Stimulated activated CD4-positive, alpha-beta T cell treated with anti-CD3 and anti-CD28 coated beads, Interleukin-1b, Interleukin-23, amount 100 ng/mL, for 24 hours (primary cell): ENCODE measurements around the gene KPRP.

Experiments
- DNase-seq, 4 experiments: peaks; one replicate each; pipeline ENCODE4 v3.0.0-alpha.2; 2020; ENCODE audit warnings: low read depth in 4 of 4, low spot score in 1 of 4

KPRP gene, protein sequence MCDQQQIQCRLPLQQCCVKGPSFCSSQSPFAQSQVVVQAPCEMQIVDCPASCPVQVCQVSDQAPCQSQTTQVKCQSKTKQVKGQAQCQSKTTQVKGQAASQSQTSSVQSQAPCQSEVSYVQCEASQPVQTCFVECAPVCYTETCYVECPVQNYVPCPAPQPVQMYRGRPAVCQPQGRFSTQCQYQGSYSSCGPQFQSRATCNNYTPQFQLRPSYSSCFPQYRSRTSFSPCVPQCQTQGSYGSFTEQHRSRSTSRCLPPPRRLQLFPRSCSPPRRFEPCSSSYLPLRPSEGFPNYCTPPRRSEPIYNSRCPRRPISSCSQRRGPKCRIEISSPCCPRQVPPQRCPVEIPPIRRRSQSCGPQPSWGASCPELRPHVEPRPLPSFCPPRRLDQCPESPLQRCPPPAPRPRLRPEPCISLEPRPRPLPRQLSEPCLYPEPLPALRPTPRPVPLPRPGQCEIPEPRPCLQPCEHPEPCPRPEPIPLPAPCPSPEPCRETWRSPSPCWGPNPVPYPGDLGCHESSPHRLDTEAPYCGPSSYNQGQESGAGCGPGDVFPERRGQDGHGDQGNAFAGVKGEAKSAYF

GRCh38 chr1:152757747-152758146 is at the start of gene KPRP:
Gene KPRP, plus strand, starts transcription at chr1:152758025. Its CDS starts 1,564 bp downstream, at chr1:152759589.
- DNase-seq, result no peak

- no peak for DNase-seq
These were observed 39.6 kb upstream of the KPRP start for GRCh38 chr1:152718238-152718637.

DNA sequence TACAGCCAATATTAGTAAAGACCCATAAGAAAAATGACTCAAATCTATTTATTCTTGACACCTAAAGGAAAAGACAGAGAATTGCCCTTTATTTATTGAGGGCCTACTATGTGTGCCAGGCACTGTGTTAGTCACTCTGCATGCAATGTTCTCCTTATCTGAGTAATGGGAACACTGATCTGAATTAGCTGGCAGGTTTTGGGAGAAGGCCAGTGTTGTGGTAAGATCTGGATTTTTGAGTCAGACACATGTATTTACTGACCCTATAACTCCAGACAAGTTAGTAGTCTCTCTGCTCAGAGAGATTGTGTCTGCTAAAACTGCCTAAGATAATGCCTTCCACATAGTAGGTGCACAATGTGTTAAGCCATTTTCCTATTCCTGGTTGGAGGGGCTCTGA is 32.6 kb upstream of the KPRP start:
- DNase-seq, result no peak

GRCh38 chr1:152728986-152729385 is 28.8 kb upstream of the KPRP start:
- no peak for DNase-seq

DNA sequence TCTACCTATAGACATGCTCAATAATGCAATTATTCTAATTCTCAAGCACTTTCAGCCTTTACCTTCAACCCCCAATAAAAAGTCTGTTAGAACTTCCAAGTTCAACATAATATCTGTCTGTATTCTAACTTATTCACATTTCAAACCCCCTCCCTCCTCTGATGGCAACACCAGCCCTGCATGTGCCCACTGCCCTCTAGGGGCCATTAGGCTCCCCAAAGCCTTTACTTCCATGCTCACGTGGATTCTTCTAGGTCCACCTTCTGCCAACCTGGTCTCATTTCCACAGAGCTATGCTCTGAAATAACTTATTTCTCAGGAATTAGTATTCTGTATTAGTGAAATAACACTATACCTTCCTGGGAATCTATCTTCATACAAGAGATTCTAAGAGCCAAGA is 22.2 kb upstream of the KPRP start:
- DNase-seq, result no peak

- no peak for DNase-seq
These were observed 19.8 kb upstream of the KPRP start for GRCh38 chr1:152737997-152738396.

GRCh38 chr1:152739841-152740240 is 18.0 kb upstream of the KPRP start:
- DNase-seq, result no peak

- no peak for DNase-seq
These were observed 16.2 kb upstream of the KPRP start for GRCh38 chr1:152741656-152742055.

GRCh38 chr1:152743371-152744145 is 14.3 kb upstream of the KPRP start:
- DNase-seq, result no peak

GRCh38 chr1:152745289-152745704 is 12.5 kb upstream of the KPRP start:
- DNase-seq, result no peak

DNA sequence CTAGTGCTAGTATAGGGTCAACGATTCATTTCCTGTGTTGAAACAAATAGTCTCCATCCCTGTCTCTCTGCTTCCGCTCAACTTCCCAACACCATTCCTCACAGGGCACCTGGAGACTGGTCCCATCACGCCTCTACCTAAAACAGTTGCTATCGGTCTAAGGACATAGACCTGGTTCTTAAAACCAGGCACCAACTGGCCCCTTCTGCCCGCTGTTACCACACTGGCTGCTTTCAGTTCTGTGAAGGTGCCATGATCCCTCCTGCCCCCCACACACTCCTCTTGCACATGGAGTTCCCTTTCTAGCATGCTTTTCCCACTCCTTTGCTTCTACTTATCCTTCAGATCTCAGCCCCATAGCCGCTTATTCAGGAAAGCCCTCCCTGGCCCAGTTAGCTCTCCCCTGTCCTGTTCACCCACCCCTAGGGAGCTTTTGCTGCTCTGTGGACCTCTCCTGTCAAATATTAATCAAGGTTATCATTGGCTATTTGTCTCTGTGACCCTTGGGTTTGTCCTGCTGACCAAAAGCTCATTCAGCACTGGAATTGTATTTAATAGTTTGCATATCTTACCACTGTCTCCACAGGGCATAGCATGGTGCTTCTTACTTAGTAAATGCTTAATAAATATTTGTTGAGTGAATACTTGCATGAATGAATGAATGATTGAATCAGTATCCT is 11.9 kb upstream of the KPRP start:
- no peak for DNase-seq

DNA sequence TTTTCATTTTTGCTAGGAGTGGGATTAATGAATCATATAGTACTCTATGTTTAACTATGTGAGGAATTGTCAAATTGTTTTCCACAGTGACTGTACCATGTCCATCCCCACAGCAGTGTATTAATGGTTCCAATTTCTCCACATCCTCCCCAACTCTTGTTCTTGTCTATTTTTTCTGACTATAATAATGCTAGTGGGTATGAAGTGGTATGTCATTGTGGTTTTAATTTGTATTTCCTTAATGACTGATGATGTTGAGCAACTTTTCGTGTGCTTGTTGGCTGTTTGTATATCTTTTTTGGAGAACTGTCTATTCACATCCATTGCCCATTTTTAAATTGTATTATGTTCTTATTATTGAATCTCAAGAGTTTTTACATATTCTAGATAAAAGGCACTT is 10.0 kb upstream of the KPRP start:
- DNase-seq, result no peak

DNA sequence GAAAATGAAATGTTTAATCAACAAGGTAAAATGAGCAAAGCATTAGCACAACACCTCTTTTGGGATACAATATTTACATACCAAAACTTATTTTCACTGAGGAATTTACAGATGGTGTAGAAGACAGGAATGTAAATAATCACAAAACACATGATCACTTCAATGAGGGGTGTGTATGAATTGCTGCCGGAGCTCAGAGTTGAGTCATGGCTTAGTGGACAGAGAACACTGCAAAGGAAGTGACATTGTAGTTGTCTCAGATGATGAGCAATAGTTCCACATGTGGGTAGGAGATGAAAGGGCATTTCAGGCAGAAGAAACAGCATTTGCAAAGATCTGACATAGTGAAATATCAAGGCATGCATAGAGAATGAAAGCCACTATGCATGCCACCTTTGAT is 5.6 kb upstream of the KPRP start:
- no peak for DNase-seq

- DNase-seq, result no peak
These were observed 4.2 kb upstream of the KPRP start for GRCh38 chr1:152753586-152753985.

DNA sequence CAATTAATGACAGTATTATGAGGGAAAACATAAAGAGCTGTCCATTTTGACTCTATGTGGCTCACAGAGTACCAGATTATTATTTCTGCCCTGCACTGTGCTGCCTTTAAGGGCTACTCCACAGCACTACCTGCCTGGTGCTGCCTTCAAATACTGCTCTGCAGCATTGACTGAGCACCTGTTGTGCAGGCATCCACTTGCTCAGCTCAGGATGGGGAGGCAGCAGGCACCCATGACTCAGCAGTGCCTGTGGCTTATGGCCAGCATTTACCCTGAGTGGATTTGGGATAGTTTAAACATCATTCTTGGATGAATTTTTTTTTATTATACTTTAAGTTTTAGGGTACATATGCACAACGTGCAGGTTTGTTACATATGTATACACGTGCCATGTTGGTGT is 953 bp upstream of the KPRP start:
- no peak for DNase-seq

DNA sequence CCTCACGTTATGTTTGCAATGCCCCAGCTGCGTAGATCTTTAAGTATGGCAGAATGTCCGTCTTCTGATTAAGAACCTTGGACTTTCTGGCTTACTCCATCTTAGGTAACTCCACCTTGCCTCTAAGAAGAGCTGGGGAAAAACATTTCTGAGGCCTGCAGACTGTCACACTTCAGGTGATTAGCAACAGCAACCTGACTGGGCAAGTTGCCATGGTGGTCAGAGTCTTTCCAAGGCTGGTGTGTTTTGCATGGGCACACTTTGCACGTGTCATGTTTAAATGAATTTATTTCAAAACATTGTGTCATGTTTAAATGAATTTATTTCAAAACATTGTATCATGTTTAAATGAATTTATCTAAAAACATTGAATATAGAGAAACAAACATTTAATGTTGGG is 811 bp downstream of the KPRP start:
- no peak for DNase-seq

GRCh38 chr1:152759453-152760173 is 1.8 kb downstream of the KPRP start:
- no peak for DNase-seq

DNA sequence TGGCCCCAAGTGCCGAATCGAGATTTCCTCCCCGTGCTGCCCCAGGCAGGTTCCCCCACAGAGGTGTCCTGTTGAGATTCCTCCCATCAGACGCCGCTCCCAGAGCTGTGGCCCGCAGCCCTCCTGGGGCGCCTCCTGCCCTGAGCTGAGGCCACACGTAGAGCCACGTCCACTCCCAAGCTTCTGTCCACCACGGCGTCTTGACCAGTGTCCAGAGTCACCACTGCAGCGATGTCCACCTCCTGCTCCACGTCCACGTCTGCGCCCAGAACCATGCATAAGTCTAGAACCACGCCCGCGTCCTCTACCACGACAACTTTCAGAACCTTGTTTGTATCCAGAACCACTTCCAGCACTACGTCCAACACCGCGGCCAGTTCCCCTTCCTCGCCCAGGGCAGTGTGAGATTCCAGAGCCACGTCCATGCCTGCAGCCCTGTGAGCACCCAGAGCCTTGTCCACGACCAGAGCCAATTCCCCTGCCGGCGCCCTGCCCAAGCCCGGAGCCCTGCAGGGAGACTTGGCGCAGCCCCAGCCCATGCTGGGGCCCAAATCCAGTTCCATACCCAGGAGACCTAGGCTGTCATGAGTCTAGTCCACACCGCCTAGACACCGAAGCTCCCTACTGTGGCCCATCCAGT is 2.8 kb downstream of the KPRP start:
- no peak for DNase-seq

DNA sequence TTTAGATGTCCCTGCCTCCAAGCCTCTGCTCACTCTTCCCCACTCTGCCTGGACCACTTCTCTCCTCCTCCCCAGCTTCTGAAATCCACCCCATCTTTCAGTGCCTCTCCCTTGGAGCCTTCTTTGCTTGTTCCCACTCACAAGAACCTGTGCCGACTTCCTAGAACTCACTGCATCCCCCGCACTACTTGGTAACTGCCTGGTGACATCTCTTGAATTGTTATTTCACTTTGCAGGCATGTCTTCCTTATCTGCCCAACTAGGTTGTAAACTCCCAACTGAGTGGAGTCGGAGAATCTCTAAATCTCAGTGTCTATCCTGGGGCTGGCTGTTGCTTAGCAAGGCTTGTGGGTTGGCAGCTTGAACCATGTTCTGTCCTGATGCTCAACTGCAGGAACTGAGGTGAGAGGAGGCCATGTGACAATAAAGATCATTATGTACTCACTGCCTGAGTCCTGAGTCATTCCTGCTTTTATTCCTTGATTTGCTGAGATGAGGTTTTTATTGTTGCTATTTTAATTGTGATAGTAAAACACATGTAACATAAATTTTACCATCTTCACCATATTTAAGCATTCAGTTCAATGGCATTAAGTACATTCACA is 3.9 kb downstream of the KPRP start:
- DNase-seq, result no peak
